GM12874 (cell line): ENCODE results near the gene TRIP10.

Source experiments
- TF ChIP-seq, protein P1 (sequence below): IDR thresholded peaks from 2 replicates; pipeline ENCODE4 v1.5.1; 2011; ENCODE audit warnings: low read depth, mild to moderate bottlenecking, control low read depth, low read length, moderate library complexity; ENCODE audit not compliant: insufficient read depth

TRIP10 gene

DNA sequence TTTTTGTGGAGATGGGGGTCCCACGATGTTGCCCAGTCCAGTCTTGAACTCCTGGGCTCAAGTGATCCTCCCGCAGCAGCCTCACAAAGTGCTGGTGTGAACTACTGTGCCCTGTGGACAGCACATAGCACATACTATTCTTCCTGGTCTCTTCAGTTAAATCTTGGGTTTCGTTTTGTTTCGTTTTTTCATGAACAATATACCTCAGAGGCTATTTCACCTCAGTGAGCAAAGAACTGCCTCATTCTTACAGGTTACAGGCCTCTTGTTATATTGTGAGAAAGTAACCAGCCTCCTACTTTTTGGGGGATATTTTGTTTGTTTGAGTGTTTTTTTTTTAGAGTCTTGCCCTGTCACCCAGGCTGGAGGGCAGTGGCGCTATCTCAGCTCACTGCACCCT, 17.7 kb upstream of the TRIP10 start:
- TF ChIP-seq, protein P1, sequence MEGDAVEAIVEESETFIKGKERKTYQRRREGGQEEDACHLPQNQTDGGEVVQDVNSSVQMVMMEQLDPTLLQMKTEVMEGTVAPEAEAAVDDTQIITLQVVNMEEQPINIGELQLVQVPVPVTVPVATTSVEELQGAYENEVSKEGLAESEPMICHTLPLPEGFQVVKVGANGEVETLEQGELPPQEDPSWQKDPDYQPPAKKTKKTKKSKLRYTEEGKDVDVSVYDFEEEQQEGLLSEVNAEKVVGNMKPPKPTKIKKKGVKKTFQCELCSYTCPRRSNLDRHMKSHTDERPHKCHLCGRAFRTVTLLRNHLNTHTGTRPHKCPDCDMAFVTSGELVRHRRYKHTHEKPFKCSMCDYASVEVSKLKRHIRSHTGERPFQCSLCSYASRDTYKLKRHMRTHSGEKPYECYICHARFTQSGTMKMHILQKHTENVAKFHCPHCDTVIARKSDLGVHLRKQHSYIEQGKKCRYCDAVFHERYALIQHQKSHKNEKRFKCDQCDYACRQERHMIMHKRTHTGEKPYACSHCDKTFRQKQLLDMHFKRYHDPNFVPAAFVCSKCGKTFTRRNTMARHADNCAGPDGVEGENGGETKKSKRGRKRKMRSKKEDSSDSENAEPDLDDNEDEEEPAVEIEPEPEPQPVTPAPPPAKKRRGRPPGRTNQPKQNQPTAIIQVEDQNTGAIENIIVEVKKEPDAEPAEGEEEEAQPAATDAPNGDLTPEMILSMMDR, result no peak

DNA sequence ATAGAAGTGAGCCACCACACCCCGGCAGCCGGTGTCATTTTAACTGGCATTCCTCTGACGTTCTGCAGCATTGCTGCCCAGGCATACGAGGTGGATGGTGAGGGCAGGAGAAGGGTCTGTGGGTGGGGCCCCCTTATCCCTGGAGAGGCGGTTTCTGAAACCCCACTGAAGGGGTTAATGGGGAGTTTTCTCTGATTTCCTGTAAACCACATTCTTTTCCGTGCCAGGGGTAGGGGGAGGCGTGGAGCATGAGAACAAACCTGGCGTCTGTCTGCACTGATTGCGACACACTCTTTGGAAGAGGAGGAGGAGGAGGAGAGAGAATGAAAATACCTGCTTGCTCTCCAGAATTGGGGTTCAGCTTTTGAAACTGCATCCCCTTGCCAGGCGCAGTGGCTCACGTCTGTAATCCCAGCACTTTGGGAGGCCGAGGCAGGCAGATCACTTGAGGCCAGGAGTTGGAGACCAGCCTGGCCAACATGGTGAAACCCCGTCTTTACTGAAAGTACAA, 16.3 kb upstream of the TRIP10 start:
- TF ChIP-seq, protein P1, result no peak

DNA sequence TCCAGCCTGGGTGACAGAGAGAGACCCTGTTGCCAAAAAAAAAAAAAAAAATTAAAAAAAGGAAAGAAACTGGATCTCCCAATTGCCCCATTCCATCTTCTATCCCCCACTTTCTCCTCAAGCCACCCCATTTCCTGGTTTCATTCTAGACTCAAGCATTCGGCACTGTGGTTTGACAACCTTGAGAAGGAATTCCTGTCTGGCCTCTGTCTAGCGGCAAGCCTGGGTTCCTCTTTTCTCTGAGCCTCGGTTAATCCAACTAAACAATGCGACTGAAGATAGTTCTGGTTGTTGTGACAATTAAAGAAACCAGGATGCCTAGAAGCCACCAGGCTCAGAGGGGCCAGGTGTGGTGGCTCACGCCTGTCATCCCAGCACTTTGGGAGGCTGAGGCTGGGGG, 15.7 kb upstream of the TRIP10 start:
- TF ChIP-seq, protein P1, result no peak

DNA sequence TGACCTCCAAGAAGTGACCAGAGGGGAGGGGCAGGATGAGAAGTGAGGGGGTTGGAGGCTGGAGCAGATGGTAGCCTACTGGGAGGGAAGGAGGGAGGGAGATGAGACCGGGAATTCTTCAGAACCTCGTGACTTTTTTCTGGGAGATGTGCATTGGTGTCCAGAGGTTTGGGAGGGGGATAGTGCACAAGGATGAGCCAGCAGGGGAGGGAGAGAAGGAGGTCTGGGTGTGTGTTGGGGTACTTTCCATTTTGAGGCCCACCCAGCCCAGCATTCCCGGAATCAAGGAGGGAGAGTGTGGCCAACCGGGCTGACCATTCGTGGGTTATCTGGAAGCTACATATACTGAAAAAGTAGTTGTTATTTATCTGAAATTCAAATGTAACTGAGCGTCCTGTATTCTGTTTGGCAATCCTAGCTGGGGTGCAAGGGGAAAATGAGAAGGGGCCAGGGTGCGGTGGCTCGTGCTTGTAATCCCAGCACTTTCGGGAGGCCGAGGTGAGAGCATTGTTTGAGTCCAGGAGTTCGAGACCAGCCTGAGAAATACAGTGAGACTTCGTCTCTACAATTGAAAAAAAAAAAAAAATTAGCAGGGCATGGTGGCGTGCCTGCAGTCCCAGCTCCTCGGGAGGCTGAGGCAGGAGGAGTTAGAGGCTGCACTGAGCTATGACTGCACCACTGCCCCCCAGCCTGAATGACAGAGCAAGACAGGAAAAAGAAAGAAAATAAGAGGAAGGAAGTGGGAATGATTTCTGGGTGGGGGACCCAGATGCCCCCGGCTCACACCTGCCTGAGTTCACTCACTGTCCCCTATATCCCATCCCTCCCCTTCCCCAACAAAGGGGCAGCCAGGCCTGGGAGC, 14.6 kb upstream of the TRIP10 start:
- TF ChIP-seq, protein P1, result no peak

DNA sequence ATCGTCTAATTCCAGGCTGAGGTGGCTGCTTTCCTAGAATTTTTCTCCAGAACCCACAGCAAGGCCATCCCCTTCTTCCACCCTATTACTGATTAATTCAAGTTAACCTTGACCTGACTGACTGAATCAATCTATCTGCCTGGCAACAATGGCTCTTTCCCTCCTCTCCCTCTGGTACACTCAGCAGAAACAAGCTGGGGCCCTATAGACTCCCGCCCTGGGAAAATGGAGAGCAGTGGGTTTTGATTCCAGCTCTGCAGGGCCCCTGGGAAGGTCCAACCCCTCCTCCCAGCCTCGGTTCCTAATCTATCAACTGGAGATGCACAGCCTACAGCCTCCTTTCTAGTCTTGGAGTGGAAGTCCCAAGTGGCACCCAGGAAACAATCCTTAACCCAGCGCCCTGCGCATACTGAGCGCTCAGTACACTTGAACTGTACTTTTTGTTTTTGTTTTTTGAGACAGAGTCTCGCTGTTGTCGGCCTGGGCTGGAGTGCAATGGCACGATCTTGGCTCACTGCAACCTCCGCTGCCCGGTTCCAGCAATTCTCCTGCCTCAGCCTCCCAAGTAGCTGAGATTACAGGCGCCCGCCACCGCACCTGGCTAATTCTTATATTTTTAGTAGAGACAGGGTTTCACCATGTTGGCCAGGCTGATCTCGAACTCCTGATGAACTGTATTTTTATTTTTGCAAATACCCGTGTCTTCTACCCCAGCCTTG, 13.8 kb upstream of the TRIP10 start:
- TF ChIP-seq, protein P1, result no peak

DNA sequence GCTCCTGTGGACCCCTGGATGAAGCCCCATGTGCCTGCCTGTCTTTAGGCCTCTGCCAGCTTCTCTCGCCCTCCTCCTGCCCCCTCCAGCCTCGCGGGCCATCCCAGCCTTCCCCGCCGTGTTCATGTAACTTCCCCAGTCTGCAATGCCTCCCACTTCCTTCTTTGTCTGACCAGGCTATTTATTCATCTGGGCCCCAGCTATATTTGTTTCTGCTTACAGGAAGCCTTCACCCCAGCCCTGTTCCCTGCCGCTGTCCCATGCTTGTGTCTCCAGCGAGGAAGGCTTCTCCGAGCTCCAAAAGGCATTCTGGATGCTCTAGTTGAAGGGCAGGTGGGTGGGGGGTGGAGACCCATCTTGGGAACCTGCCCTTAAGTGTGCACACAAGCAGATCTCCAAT, 11.1 kb upstream of the TRIP10 start:
- TF ChIP-seq, protein P1, result no peak

DNA sequence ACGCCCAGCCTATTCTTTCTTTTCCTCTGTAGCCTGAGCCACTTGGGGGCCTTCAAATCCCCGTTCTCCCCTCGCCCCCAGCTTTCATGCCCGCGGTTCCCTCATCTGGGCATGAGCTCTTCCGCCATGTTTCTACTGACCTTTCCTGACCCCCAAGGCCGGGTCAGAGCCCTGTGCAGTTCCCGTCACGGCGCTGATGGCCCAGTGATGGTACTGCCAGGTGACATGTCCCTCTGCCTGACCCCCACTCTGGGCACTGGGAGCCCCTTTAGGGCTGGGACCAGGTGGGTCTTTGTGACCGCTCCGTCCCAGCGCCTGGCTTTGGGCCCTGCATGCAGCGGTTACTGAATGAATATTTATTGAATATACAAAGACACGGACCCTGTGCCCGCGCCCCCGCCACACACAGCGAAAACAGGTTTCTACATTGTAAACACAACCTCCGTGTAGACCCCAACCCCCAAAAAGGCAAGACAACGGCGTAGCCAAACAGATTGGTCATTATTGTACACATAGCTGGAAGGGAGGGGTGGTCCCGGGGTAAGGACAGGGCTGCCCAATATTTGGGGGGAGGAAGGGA, 9.8 kb upstream of the TRIP10 start:
- TF ChIP-seq, protein P1, result no peak
